GM23338 (cell line): ENCODE data around the gene RAC3. TPM values are rescaled to one million over a fixed set of nuclear protein-coding genes. Genes with fewer than 3 reads are reported as not detected.

Experiments
- ATAC-seq: fragments of 200-7000 bp; cut with Tn5 transposase; 3 replicates; pipeline ENCODE4 v1.9.1; 2020
- DNase-seq: peaks from one replicate; pipeline ENCODE4 v3.0.0-alpha.2; 2015; ENCODE audit warnings: low spot score
- H2AFZ ChIP-seq: fragments of 200-600 bp; sonication (generic); 2 replicates; pipeline ENCODE4 v1.8.0; 2016; ENCODE audit warnings: antibody characterized with exemption, mild to moderate bottlenecking, moderate library complexity
- H3F3A ChIP-seq: fragments of 200-600 bp; sonication (generic); replicated peaks from 2 replicates; pipeline ENCODE4 v1.8.0; 2017; ENCODE audit warnings: antibody characterized with exemption, mixed run types, low read depth
- H3K27ac ChIP-seq: fragments of 200-600 bp; sonication (generic); 2 replicates; pipeline ENCODE4 v1.6.1; 2016; ENCODE audit warnings: low read depth
- H3K27me3 ChIP-seq: fragments of 200-600 bp; sonication (generic); 2 replicates; pipeline ENCODE4 v1.8.0; 2016; ENCODE audit warnings: mild to moderate bottlenecking, mixed run types, moderate library complexity; ENCODE audit not compliant: insufficient read depth
- H3K36me3 ChIP-seq: fragments of 200-600 bp; sonication (generic); 2 replicates; pipeline ENCODE4 v1.8.0; 2016; ENCODE audit warnings: mild to moderate bottlenecking; ENCODE audit not compliant: insufficient read depth
- H3K4me1 ChIP-seq: fragments of 200-600 bp; sonication (generic); 2 replicates; pipeline ENCODE4 v1.8.0; 2016; ENCODE audit warnings: mild to moderate bottlenecking, moderate library complexity; ENCODE audit not compliant: insufficient read depth
- H3K4me2 ChIP-seq: fragments of 200-600 bp; sonication (generic); 2 replicates; pipeline ENCODE4 v1.7.1; 2017; ENCODE audit warnings: mixed run types
- H3K4me3 ChIP-seq: fragments of 200-600 bp; sonication (generic); 2 replicates; pipeline ENCODE4 v1.6.1; 2016; ENCODE audit warnings: mixed run types
- H3K79me2 ChIP-seq: fragments of 200-600 bp; sonication (generic); replicated peaks from 2 replicates; pipeline ENCODE4 v1.8.0; 2017; ENCODE audit warnings: mild to moderate bottlenecking; ENCODE audit not compliant: insufficient read depth
- H3K9me2 ChIP-seq: fragments of 200-600 bp; sonication (generic); 2 replicates; pipeline ENCODE4 v1.8.0; 2017; ENCODE audit not compliant: insufficient read depth
- H4K20me1 ChIP-seq: fragments of 200-600 bp; sonication (generic); replicated peaks from 2 replicates; pipeline ENCODE4 v1.8.0; 2017; ENCODE audit warnings: mild to moderate bottlenecking; ENCODE audit not compliant: insufficient read depth
- H3K27ac Mint-ChIP-seq: 2 replicates; pipeline ENCODE4 v1.8.0; 2020; ENCODE audit warnings: inconsistent platforms, mild to moderate bottlenecking, moderate library complexity, mixed read lengths
- H3K27me3 Mint-ChIP-seq: 3 replicates; pipeline ENCODE4 v1.8.0; 2022; ENCODE audit warnings: low read depth, mild to moderate bottlenecking, moderate library complexity, mixed read lengths, inconsistent platforms; ENCODE audit not compliant: insufficient read depth, poor library complexity
- H3K36me3 Mint-ChIP-seq: 3 replicates; pipeline ENCODE4 v1.8.0; 2021; ENCODE audit warnings: low read depth, mild to moderate bottlenecking, inconsistent platforms, moderate library complexity, mixed read lengths
- H3K4me1 Mint-ChIP-seq: 3 replicates; pipeline ENCODE4 v1.8.0; 2020; ENCODE audit warnings: mild to moderate bottlenecking, inconsistent platforms, mixed read lengths
- H3K4me3 Mint-ChIP-seq: 3 replicates; pipeline ENCODE4 v1.8.0; 2021; ENCODE audit warnings: moderate library complexity, mild to moderate bottlenecking, inconsistent platforms, mixed read lengths
- H3K9me3 Mint-ChIP-seq: 3 replicates; pipeline ENCODE4 v1.8.0; 2020; ENCODE audit warnings: moderate library complexity, mild to moderate bottlenecking, inconsistent platforms, mixed read lengths
- CREB1 ChIP-seq: fragments of 250-450 bp; sonication (Bioruptor Pico); IDR thresholded peaks from 2 replicates; pipeline ENCODE4 v1.5.0; 2020; ENCODE audit warnings: low read depth, mild to moderate bottlenecking, moderate library complexity
- CTCF ChIP-seq, 2 experiments: fragments of 200-600 bp in 1 of 2; sonication (generic) in 1 of 2; conservative IDR thresholded peaks; 2 replicates each; pipeline versions ENCODE4 v1.5.1 to v1.6.1; 2016 to 2017; ENCODE audit warnings: antibody characterized with exemption in 2 of 2, low read depth in 2 of 2, mild to moderate bottlenecking in 2 of 2, moderate library complexity in 1 of 2
- ETS1 ChIP-seq: IDR thresholded peaks from 2 replicates; pipeline ENCODE4 v1.6.1; 2016; ENCODE audit warnings: antibody characterized with exemption
- JUNB ChIP-seq: IDR thresholded peaks from one replicate; pipeline ENCODE4 v1.6.1; 2016; ENCODE audit warnings: antibody characterized with exemption; ENCODE audit not compliant: unreplicated experiment
- NANOG ChIP-seq: IDR thresholded peaks from 2 replicates; pipeline ENCODE4 v1.6.1; 2016; ENCODE audit warnings: antibody characterized with exemption, borderline replicate concordance
- REST ChIP-seq: IDR thresholded peaks from one replicate; pipeline ENCODE4 v1.6.1; 2018; ENCODE audit warnings: antibody characterized with exemption; ENCODE audit not compliant: unreplicated experiment
- STAT1 ChIP-seq: IDR thresholded peaks from one replicate; pipeline ENCODE4 v1.6.1; 2016; ENCODE audit warnings: antibody characterized with exemption; ENCODE audit not compliant: unreplicated experiment
- ZNF114 ChIP-seq: fragments of 250-450 bp; sonication (Bioruptor Pico); IDR thresholded peaks from 2 replicates; pipeline ENCODE4 v1.5.0; 2020; ENCODE audit warnings: mild to moderate bottlenecking, moderate library complexity
- ZNF331 ChIP-seq: fragments of 250-450 bp; sonication (Bioruptor Pico); IDR thresholded peaks from 2 replicates; pipeline ENCODE4 v1.5.0; 2020; ENCODE audit warnings: low read depth, mild to moderate bottlenecking, moderate library complexity
- ZNF462 ChIP-seq: fragments of 250-450 bp; sonication (Bioruptor Pico); IDR thresholded peaks from 2 replicates; pipeline ENCODE4 v1.5.0; 2020; ENCODE audit warnings: mild to moderate bottlenecking, moderate library complexity
- polyA plus RNA-seq: library from polyadenylated mRNA; unstranded; fragments of >200 nt; fragmentation: Nextera tagmentation; extraction: Ambion mirVana; gene quantifications from 2 replicates; pipeline ENCODE4 v1.2.1, GENCODE V29; 2016
- total RNA-seq: library from RNA; depleted of rRNA; stranded (reverse); fragments of >200 nt; shearing (Covaris generic); gene quantifications from 2 replicates; pipeline ENCODE4 v1.2.3, GENCODE V29; 2014

The RAC3 gene
- total and polyA plus RNA-seq, 2 experiments from 2014 or later = 31.5 to 293 TPM

- TF ChIP-seq REST = no peak
Measured at GRCh38 chr17:82081546-82081945, 50.1 kb downstream of the RAC3 start (continued).

GRCh38 chr17:82081966-82082365 lies 50.5 kb downstream of the RAC3 start:
- no peak overlapping the region for H3K4me3 ChIP-seq
- no peak overlapping the region for H2AFZ ChIP-seq
- H3F3A ChIP-seq = peaks cover 21% of the 10 kb centered on the region
- Mint-ChIP-seq H3K36me3 (peaks cover 53% of the 10 kb centered on the region), H3K27me3 (peaks cover 15% of the 10 kb centered on the region), H3K4me1 (peaks cover 3% of the 10 kb centered on the region), H3K9me3 (no peaks in the 10 kb centered on the region; the same call in 2 of the 3 replicates), H3K27ac (no peak overlapping the region), H3K4me3 (no peak overlapping the region)
- H3K9me2 ChIP-seq = no peaks in the 10 kb centered on the region
- H4K20me1 ChIP-seq = peaks cover 8% of the 10 kb centered on the region
- no peaks in the 10 kb centered on the region for H3K4me1 ChIP-seq
- ATAC-seq = no peak
- H3K4me2 ChIP-seq = no peak overlapping the region
- no peaks in the 10 kb centered on the region for H3K27me3 ChIP-seq
- no peak overlapping the region for H3K27ac ChIP-seq
- H3K36me3 ChIP-seq = peaks cover 10% of the 10 kb centered on the region; the same call in 1 of the 2 replicates
- no peaks in the 10 kb centered on the region for H3K79me2 ChIP-seq
- DNase-seq = no peak
- TF ChIP-seq STAT1 (no peak), ZNF114 (no peak), ZNF462 (CRISPR knock-in tag) (no peak), ETS1 (no peak), NANOG (no peak), CREB1 (CRISPR knock-in tag) (no peak), JUNB (no peak), ZNF331 (CRISPR knock-in tag) (no peak), CTCF (conservative IDR thresholded peaks at IDR 0.05; ENCODE audit: low read depth in 2 of 2) (no peak)
